ENCODE measurements around the gene LYZ.

GRCh38 chr12:69345077-69345476 lies 3.1 kb upstream of the LYZ start:
- TF ChIP-seq, protein P1, sequence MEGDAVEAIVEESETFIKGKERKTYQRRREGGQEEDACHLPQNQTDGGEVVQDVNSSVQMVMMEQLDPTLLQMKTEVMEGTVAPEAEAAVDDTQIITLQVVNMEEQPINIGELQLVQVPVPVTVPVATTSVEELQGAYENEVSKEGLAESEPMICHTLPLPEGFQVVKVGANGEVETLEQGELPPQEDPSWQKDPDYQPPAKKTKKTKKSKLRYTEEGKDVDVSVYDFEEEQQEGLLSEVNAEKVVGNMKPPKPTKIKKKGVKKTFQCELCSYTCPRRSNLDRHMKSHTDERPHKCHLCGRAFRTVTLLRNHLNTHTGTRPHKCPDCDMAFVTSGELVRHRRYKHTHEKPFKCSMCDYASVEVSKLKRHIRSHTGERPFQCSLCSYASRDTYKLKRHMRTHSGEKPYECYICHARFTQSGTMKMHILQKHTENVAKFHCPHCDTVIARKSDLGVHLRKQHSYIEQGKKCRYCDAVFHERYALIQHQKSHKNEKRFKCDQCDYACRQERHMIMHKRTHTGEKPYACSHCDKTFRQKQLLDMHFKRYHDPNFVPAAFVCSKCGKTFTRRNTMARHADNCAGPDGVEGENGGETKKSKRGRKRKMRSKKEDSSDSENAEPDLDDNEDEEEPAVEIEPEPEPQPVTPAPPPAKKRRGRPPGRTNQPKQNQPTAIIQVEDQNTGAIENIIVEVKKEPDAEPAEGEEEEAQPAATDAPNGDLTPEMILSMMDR (IDR thresholded peaks at IDR 0.05): no peak
- TF ChIP-seq EP300 (IDR thresholded peaks at IDR 0.05) (no peak), POLR2A (IDR thresholded peaks at IDR 0.05) (no peak)

All from suprapubic skin (tissue), 3 donors.